WTC11 (cell line): ENCODE measurements around the gene HLA-DQB1. TPM values are rescaled to one million over a fixed set of nuclear protein-coding genes. Genes with fewer than 3 reads are reported as not detected.
"Not testable (repeated sequence)": the region's sequence is repeated elsewhere in the genome, so short reads cannot be mapped to it uniquely, and the experiment has no call there.

ENCODE experiments used
- ATAC-seq: fragments of 200-7000 bp; cut with Tn5 transposase; 2 replicates; pipeline ENCODE4 v1.10.0; 2021; ENCODE audit warnings: mild to moderate bottlenecking, moderate library complexity
- CTCF ChIA-PET: fragments of 300-600 bp; sonication (Branson Sonifier 250); formaldehyde crosslinking; loops from one replicate; lab custom pipeline; 2021; ENCODE audit warnings: antibody characterized with exemption; lab: Charles Lee
- POLR2A ChIA-PET: fragments of 350-600 bp; sonication (Branson Sonifier 250); formaldehyde crosslinking; loops from one replicate; lab custom pipeline; 2021; ENCODE audit warnings: antibody characterized with exemption; lab: Charles Lee
- DNase-seq: peaks from one replicate; pipeline ENCODE4 v3.0.0; 2021; ENCODE audit warnings: low spot score
- H3K27ac Mint-ChIP-seq: 2 replicates; pipeline ENCODE4 v1.8.0; 2021; ENCODE audit warnings: mixed read lengths
- H3K27me3 Mint-ChIP-seq: 2 replicates; pipeline ENCODE4 v1.8.0; 2021; ENCODE audit warnings: low read depth, mild to moderate bottlenecking, moderate library complexity, mixed read lengths
- H3K36me3 Mint-ChIP-seq: 2 replicates; pipeline ENCODE4 v1.8.0; 2021; ENCODE audit warnings: mixed read lengths
- H3K4me1 Mint-ChIP-seq: 2 replicates; pipeline ENCODE4 v1.8.0; 2022; ENCODE audit warnings: mixed read lengths
- H3K4me3 Mint-ChIP-seq: 2 replicates; pipeline ENCODE4 v1.8.0; 2021; ENCODE audit warnings: mild to moderate bottlenecking, moderate library complexity, mixed read lengths
- H3K9me3 Mint-ChIP-seq: 2 replicates; pipeline ENCODE4 v1.8.0; 2021; ENCODE audit warnings: mixed read lengths
- ATF1 ChIP-seq: sonication (generic); formaldehyde crosslinking; IDR thresholded peaks from 2 replicates; pipeline ENCODE4 v1.8.1; 2023; ENCODE audit warnings: mild to moderate bottlenecking, moderate library complexity, missing genetic modification reagents
- IRF2 ChIP-seq: sonication (generic); formaldehyde crosslinking; IDR thresholded peaks from 2 replicates; pipeline ENCODE4 v1.8.0; 2022; ENCODE audit warnings: low read depth, missing genetic modification reagents, borderline replicate concordance
- NFATC4 ChIP-seq: fragments of 250-450 bp; sonication (Bioruptor Pico); IDR thresholded peaks from 2 replicates; pipeline ENCODE4 v1.9.0; 2021; ENCODE audit warnings: mild to moderate bottlenecking
- NR1H2 ChIP-seq: sonication (generic); formaldehyde crosslinking; IDR thresholded peaks from 2 replicates; pipeline ENCODE4 v1.9.0; 2021; ENCODE audit warnings: mild to moderate bottlenecking, moderate library complexity, missing genetic modification reagents
- SMAD3 ChIP-seq: sonication (generic); formaldehyde crosslinking; IDR thresholded peaks from 2 replicates; pipeline ENCODE4 v1.8.0; 2022; ENCODE audit warnings: missing genetic modification reagents, mild to moderate bottlenecking, borderline replicate concordance
- TEAD1 ChIP-seq: sonication (generic); formaldehyde crosslinking; IDR thresholded peaks from 2 replicates; pipeline ENCODE4 v1.8.0; 2022; ENCODE audit warnings: mild to moderate bottlenecking, missing genetic modification reagents
- ZBTB21 ChIP-seq: sonication (generic); formaldehyde crosslinking; IDR thresholded peaks from 2 replicates; pipeline ENCODE4 v1.8.1; 2023; ENCODE audit warnings: mild to moderate bottlenecking, missing genetic modification reagents, borderline replicate concordance
- ZNF263 ChIP-seq: sonication (generic); formaldehyde crosslinking; IDR thresholded peaks from 2 replicates; pipeline ENCODE4 v1.8.1; 2022; ENCODE audit warnings: low read depth, mild to moderate bottlenecking, moderate library complexity, missing genetic modification reagents
- ZNF317 ChIP-seq: sonication (generic); formaldehyde crosslinking; IDR thresholded peaks from 2 replicates; pipeline ENCODE4 v1.8.1; 2023; ENCODE audit warnings: low read depth, mild to moderate bottlenecking, moderate library complexity, missing genetic modification reagents, borderline replicate concordance
- total RNA-seq: library from RNA; stranded (reverse); gene quantifications from 3 replicates; pipeline ENCODE4 v1.2.3, GENCODE V29; 2021
- TF ChIP-seq, protein P1 (sequence below): sonication (generic); formaldehyde crosslinking; IDR thresholded peaks from 2 replicates; pipeline ENCODE4 v1.8.0; 2022; ENCODE audit warnings: missing genetic modification reagents
- TF ChIP-seq, protein P2 (sequence below): sonication (generic); formaldehyde crosslinking; conservative IDR thresholded peaks from 2 replicates; pipeline ENCODE4 v1.8.1; 2022; ENCODE audit warnings: mild to moderate bottlenecking, missing genetic modification reagents
- TF ChIP-seq, protein P3 (sequence below): fragments of 250-450 bp; sonication (Bioruptor Pico); conservative IDR thresholded peaks from 2 replicates; pipeline ENCODE4 v1.9.0; 2021; ENCODE audit warnings: mild to moderate bottlenecking
- TF ChIP-seq, protein P4 (sequence below): fragments of 250-450 bp; sonication (Bioruptor Pico); IDR thresholded peaks from 2 replicates; pipeline ENCODE4 v1.9.0; 2021; ENCODE audit warnings: moderate library complexity, mild to moderate bottlenecking, inconsistent platforms, borderline replicate concordance
- TF ChIP-seq, protein P5 (sequence below): fragments of 250-450 bp; sonication (Bioruptor Pico); IDR thresholded peaks from 2 replicates; pipeline ENCODE4 v1.9.0; 2021; ENCODE audit warnings: mild to moderate bottlenecking

Gene HLA-DQB1
- total RNA-seq, 1 experiment from 2014 or later, result 0.83 TPM

DNA sequence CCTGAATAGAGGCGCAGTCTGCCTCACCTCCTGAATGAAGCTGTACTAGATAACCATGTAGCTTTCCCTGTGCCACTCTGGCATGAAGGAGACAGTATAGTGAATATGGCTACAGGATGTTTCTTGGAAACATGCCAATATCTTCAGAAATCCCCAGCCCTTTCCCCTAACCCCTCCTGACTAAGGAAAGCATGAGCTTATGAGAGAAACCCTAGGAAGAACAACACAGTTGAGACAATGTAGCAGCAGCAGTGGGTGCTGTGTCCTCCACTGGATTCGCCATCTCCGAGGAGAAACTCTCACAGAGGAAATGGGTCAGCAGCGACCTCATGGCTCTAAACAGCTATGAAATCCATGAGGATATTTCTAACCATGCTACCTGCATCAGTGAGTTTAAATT lies 22.6 kb downstream of the HLA-DQB1 start:
- DNase-seq (no peak), ATAC-seq (no peak)
- no peaks in the 10 kb centered on the region for H3K4me1 Mint-ChIP-seq
- H3K4me3 Mint-ChIP-seq, result no peak overlapping the region
- POLR2A ChIA-PET, result no interaction called here
- peaks cover 20% of the 10 kb centered on the region for H3K27me3 Mint-ChIP-seq
- CTCF ChIA-PET, result no interaction called here
- no peaks in the 10 kb centered on the region for H3K36me3 Mint-ChIP-seq
- H3K9me3 Mint-ChIP-seq, result no peaks in the 10 kb centered on the region
- TF ChIP-seq, protein P1, sequence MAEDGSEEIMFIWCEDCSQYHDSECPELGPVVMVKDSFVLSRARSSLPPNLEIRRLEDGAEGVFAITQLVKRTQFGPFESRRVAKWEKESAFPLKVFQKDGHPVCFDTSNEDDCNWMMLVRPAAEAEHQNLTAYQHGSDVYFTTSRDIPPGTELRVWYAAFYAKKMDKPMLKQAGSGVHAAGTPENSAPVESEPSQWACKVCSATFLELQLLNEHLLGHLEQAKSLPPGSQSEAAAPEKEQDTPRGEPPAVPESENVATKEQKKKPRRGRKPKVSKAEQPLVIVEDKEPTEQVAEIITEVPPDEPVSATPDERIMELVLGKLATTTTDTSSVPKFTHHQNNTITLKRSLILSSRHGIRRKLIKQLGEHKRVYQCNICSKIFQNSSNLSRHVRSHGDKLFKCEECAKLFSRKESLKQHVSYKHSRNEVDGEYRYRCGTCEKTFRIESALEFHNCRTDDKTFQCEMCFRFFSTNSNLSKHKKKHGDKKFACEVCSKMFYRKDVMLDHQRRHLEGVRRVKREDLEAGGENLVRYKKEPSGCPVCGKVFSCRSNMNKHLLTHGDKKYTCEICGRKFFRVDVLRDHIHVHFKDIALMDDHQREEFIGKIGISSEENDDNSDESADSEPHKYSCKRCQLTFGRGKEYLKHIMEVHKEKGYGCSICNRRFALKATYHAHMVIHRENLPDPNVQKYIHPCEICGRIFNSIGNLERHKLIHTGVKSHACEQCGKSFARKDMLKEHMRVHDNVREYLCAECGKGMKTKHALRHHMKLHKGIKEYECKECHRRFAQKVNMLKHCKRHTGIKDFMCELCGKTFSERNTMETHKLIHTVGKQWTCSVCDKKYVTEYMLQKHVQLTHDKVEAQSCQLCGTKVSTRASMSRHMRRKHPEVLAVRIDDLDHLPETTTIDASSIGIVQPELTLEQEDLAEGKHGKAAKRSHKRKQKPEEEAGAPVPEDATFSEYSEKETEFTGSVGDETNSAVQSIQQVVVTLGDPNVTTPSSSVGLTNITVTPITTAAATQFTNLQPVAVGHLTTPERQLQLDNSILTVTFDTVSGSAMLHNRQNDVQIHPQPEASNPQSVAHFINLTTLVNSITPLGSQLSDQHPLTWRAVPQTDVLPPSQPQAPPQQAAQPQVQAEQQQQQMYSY (CRISPR knock-in tag), result no peak
- H3K27ac Mint-ChIP-seq, result no peak overlapping the region

DNA sequence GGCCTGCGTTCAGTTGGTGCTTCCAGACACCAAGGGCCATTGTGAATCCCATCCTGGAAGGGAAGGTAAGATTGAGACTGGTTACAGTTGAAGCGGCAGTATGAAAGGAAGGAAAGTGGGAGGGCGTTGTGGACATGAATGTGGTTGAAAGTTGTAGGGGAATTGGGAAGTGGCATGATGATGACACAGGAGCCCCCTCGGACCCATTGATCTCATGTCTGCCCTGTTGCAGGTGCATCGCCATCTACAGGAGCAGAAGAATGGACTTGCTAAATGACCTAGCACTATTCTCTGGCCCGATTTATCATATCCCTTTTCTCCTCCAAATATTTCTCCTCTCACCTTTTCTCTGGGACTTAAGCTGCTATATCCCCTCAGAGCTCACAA lies 23.7 kb downstream of the HLA-DQB1 start:
- CTCF ChIA-PET, result no interaction called here
- Mint-ChIP-seq H3K36me3 (no peaks in the 10 kb centered on the region), H3K4me1 (no peaks in the 10 kb centered on the region), H3K4me3 (no peak overlapping the region), H3K27me3 (peaks cover 20% of the 10 kb centered on the region)
- ATAC-seq (no peak), DNase-seq (no peak)
- POLR2A ChIA-PET, result no interaction called here
- TF ChIP-seq, protein P2, sequence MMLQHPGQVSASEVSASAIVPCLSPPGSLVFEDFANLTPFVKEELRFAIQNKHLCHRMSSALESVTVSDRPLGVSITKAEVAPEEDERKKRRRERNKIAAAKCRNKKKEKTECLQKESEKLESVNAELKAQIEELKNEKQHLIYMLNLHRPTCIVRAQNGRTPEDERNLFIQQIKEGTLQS (CRISPR knock-in tag), result no peak
- TF ChIP-seq ATF1 (CRISPR knock-in tag), result no peak
- TF ChIP-seq SMAD3 (CRISPR knock-in tag), result no peak
- no peak for TF ChIP-seq ZNF317 (CRISPR knock-in tag)
- TF ChIP-seq, protein P3, sequence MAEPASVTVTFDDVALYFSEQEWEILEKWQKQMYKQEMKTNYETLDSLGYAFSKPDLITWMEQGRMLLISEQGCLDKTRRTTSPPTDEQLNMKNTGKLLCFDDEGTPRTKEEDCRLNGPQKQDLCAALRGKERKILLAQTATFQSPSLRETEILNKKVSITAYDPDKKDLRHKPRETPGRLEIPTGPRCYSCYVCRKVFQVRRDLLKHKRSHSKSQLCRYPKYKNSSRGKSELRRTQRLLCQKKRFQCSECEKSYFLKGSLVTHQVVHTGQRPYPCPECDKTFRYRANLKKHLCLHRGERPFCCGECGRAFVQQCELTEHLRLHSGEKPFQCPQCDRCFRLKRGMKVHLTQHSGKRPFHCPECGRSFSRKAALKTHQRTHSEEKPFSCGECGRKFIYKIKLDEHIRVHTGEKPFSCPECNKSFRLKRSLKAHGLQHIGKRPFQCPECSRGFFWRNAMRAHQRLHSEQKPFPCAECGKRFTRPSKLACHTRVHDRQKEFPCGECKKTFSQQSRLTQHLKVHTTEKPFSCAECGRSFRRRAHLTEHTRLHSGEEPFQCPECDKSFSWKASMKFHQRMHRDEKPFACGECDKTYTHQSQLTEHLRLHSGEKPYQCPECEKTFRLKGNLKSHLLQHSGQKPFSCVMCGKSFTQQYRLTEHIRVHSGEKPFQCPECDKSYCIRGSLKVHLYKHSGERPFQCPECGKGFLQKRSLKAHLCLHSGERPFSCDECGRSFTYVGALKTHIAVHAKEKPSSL (CRISPR knock-in tag), result no peak
- no peak for TF ChIP-seq TEAD1
- no peak for TF ChIP-seq NFATC4 (CRISPR knock-in tag)
- TF ChIP-seq IRF2 (CRISPR knock-in tag), result no peak
- TF ChIP-seq, protein P4, sequence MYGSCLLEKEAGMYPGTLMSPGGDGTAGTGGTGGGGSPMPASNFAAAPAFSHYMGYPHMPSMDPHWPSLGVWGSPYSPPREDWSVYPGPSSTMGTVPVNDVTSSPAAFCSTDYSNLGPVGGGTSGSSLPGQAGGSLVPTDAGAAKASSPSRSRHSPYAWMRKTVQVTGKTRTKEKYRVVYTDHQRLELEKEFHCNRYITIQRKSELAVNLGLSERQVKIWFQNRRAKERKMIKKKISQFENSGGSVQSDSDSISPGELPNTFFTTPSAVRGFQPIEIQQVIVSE, result no peak
- TF ChIP-seq, protein P1 (CRISPR knock-in tag), result no peak
- no peak for TF ChIP-seq NR1H2 (CRISPR knock-in tag)
- TF ChIP-seq ZNF263 (CRISPR knock-in tag), result no peak
- TF ChIP-seq, protein P5, sequence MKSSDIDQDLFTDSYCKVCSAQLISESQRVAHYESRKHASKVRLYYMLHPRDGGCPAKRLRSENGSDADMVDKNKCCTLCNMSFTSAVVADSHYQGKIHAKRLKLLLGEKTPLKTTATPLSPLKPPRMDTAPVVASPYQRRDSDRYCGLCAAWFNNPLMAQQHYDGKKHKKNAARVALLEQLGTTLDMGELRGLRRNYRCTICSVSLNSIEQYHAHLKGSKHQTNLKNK (CRISPR knock-in tag), result no peak
- TF ChIP-seq ZBTB21 (CRISPR knock-in tag), result no peak
- TF ChIP-seq, all 79 proteins: peak for 0
- Mint-ChIP-seq H3K9me3 (no peaks in the 10 kb centered on the region), H3K27ac (no peak overlapping the region)

DNA sequence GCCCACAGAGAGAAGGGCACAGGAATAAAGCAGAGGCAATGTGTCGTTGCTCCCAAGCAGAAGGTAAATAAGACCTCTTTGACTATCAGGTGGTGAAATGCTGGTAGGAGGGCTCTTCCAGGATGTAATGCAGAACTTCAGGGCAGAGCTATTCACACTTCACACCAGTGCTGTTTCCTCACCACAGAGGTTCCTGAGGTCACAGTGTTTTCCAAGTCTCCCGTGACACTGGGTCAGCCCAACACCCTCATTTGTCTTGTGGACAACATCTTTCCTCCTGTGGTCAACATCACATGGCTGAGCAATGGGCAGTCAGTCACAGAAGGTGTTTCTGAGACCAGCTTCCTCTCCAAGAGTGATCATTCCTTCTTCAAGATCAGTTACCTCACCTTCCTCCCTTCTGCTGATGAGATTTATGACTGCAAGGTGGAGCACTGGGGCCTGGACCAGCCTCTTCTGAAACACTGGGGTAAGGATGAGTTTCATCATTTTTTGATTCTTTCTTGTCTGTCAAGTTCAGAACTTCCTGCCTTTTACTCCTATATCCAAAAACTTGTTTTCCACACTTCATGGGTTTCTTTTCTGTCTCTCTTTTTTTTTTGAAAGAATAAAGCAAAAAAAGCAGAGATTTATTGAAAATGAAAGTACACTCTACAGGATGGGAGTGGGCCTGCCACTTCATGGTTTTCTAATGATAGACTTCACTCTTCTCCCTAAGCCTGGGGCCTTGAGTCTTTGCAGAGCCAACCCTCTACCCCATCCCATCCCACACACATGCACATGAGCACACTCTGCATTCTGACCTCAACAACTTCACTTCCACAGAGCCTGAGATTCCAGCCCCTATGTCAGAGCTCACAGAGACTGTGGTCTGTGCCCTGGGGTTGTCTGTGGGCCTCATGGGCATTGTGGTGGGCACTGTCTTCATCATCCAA lies 24.4 kb downstream of the HLA-DQB1 start:
- H3K9me3 Mint-ChIP-seq, DNase-seq, CTCF ChIA-PET, POLR2A ChIA-PET, H3K27ac Mint-ChIP-seq, H3K36me3 Mint-ChIP-seq, H3K4me1 Mint-ChIP-seq, H3K4me3 Mint-ChIP-seq, ATAC-seq: not testable (repeated sequence)
- H3K27me3 Mint-ChIP-seq, result peaks cover 20% of the 10 kb centered on the region
